IMR-90 (cell line): ENCODE results near the gene KCNN3. TPM values are rescaled to one million over a fixed set of nuclear protein-coding genes. Genes with fewer than 3 reads are reported as not detected.

Source experiments
- ATAC-seq: fragments of 200-7000 bp; cut with Tn5 transposase; 2 replicates; pipeline ENCODE4 v1.9.1; 2020; ENCODE audit warnings: low read depth, mild to moderate bottlenecking, moderate library complexity
- BruUV-seq: library from RNA; stranded (reverse); fragments of 400-500 nt; replicated peaks from 2 replicates; lab custom pipeline; 2021; lab: Mats Ljungman, UMichigan
- CTCF ChIA-PET: fragments of 300-600 bp; formaldehyde crosslinking; extraction: SDS; loops from one replicate; lab custom pipeline; 2021; ENCODE audit warnings: antibody characterized with exemption; lab: Yijun Ruan, JAX
- POLR2A ChIA-PET: fragments of 300-600 bp; sonication (Branson Sonifier 250); formaldehyde crosslinking; loops from one replicate; lab custom pipeline; 2022; ENCODE audit warnings: antibody characterized with exemption; ENCODE audit not compliant: unreplicated experiment; lab: Charles Lee
- DNase-seq: peaks from one replicate; pipeline ENCODE4 v3.0.0; 2013
- H2AFZ ChIP-seq: replicated peaks from 2 replicates; pipeline ENCODE3; 2013; ENCODE audit warnings: low read length, mild to moderate bottlenecking; ENCODE audit not compliant: poor library complexity
- H2AK5ac ChIP-seq: 2 replicates; pipeline ENCODE4 v1.6.1; 2013; ENCODE audit warnings: low read depth, low read length, inconsistent platforms
- H2AK9ac ChIP-seq: replicated peaks from 2 replicates; pipeline ENCODE3; 2013; ENCODE audit warnings: mild to moderate bottlenecking, low read depth, low read length, moderate library complexity; ENCODE audit not compliant: poor library complexity
- H2BK120ac ChIP-seq: 2 replicates; pipeline ENCODE4 v1.6.1; 2013; ENCODE audit warnings: low read depth, low read length, inconsistent platforms
- H2BK15ac ChIP-seq: 3 replicates; pipeline ENCODE4 v1.6.1; 2013; ENCODE audit warnings: low read depth, low read length, inconsistent platforms
- H2BK20ac ChIP-seq: 2 replicates; pipeline ENCODE4 v1.6.1; 2013; ENCODE audit warnings: low read depth, mild to moderate bottlenecking, inconsistent platforms, low read length, moderate library complexity
- H2BK5ac ChIP-seq: 2 replicates; pipeline ENCODE4 v1.6.1; 2013; ENCODE audit warnings: mild to moderate bottlenecking, low read depth, low read length, inconsistent platforms; ENCODE audit not compliant: poor library complexity, severe bottlenecking
- H3K14ac ChIP-seq: replicated peaks from 2 replicates; pipeline ENCODE4 v1.6.1; 2013; ENCODE audit warnings: low read depth, low read length, inconsistent platforms
- H3K18ac ChIP-seq: 2 replicates; pipeline ENCODE4 v1.6.1; 2013; ENCODE audit warnings: low read depth, low read length, control low read depth
- H3K23ac ChIP-seq: 2 replicates; pipeline ENCODE4 v1.6.1; 2013; ENCODE audit warnings: low read depth, low read length, inconsistent platforms
- H3K27ac ChIP-seq: 2 replicates; pipeline ENCODE4 v1.5.1; 2013; ENCODE audit warnings: mild to moderate bottlenecking, control low read depth, low read length; ENCODE audit not compliant: insufficient read depth
- H3K27me3 ChIP-seq: 2 replicates; pipeline ENCODE4 v1.6.1; 2013; ENCODE audit warnings: low read length; ENCODE audit not compliant: control insufficient read depth, insufficient read depth
- H3K36me3 ChIP-seq: 2 replicates; pipeline ENCODE4 v1.6.1; 2013; ENCODE audit warnings: low read length, mixed read lengths; ENCODE audit not compliant: control insufficient read depth, insufficient read depth
- H3K4ac ChIP-seq: 2 replicates; pipeline ENCODE4 v1.6.1; 2013; ENCODE audit warnings: low read depth, low read length, inconsistent platforms
- H3K4me1 ChIP-seq: 2 replicates; pipeline ENCODE4 v1.6.1; 2013; ENCODE audit warnings: low read length, mixed read lengths; ENCODE audit not compliant: control insufficient read depth, insufficient read depth
- H3K4me2 ChIP-seq: 2 replicates; pipeline ENCODE4 v1.6.1; 2013; ENCODE audit warnings: low read depth, mild to moderate bottlenecking, control low read depth, low read length, moderate library complexity
- H3K4me3 ChIP-seq: 2 replicates; pipeline ENCODE4 v1.5.1; 2013; ENCODE audit warnings: low read depth, mild to moderate bottlenecking, control low read depth, low read length, moderate library complexity; ENCODE audit not compliant: insufficient read depth
- H3K56ac ChIP-seq: 2 replicates; pipeline ENCODE4 v1.6.1; 2013; ENCODE audit warnings: low read length, inconsistent platforms; ENCODE audit not compliant: insufficient read depth; ENCODE audit errors: extremely low read depth
- H3K79me1 ChIP-seq, 2 experiments: 2 replicates each; pipeline ENCODE4 v1.6.1; 2013; ENCODE audit warnings: low read length in 2 of 2, inconsistent platforms in 1 of 2, low read depth in 1 of 2
- H3K9ac ChIP-seq: 2 replicates; pipeline ENCODE4 v1.6.1; 2013; ENCODE audit warnings: low read depth, low read length, control low read depth
- H3K9me1 ChIP-seq: 2 replicates; pipeline ENCODE4 v1.6.1; 2013; ENCODE audit warnings: low read length, inconsistent platforms; ENCODE audit not compliant: insufficient read depth
- H3K9me3 ChIP-seq: 2 replicates; pipeline ENCODE4 v1.6.1; 2013; ENCODE audit warnings: low read length; ENCODE audit not compliant: control insufficient read depth, insufficient read depth
- H4K20me1 ChIP-seq: 2 replicates; pipeline ENCODE4 v1.6.1; 2013; ENCODE audit warnings: low read length, inconsistent platforms; ENCODE audit not compliant: insufficient read depth
- H4K5ac ChIP-seq: 2 replicates; pipeline ENCODE4 v1.6.1; 2013; ENCODE audit warnings: mild to moderate bottlenecking, low read depth, low read length, control low read depth
- H4K8ac ChIP-seq, 2 experiments: 2 replicates each; pipeline ENCODE4 v1.6.1; 2013; ENCODE audit warnings: low read depth in 2 of 2, low read length in 2 of 2, control low read depth in 1 of 2, inconsistent platforms in 1 of 2
- H4K91ac ChIP-seq: 2 replicates; pipeline ENCODE4 v1.6.1; 2013; ENCODE audit warnings: low read depth, low read length, inconsistent platforms; ENCODE audit not compliant: insufficient read depth
- BHLHE40 ChIP-seq: fragments of 150-350 bp; IDR thresholded peaks from 2 replicates; pipeline ENCODE4 v1.6.1; 2016; ENCODE audit warnings: mild to moderate bottlenecking, low read depth, low read length
- CEBPB ChIP-seq: IDR thresholded peaks from 2 replicates; pipeline ENCODE4 v1.6.1; 2012; ENCODE audit warnings: low read depth, low read length, improper control_type of control experiment
- CHD1 ChIP-seq: IDR thresholded peaks from 2 replicates; pipeline ENCODE4 v1.6.1; 2012; ENCODE audit warnings: low read depth, low read length, improper control_type of control experiment
- ELK1 ChIP-seq: fragments of 150-350 bp; IDR thresholded peaks from 2 replicates; pipeline ENCODE4 v1.6.1; 2016; ENCODE audit warnings: low read depth, mild to moderate bottlenecking, low read length, moderate library complexity, borderline replicate concordance
- FOS ChIP-seq: fragments of 150-350 bp; IDR thresholded peaks from 2 replicates; pipeline ENCODE4 v1.6.1; 2016; ENCODE audit warnings: low read depth, low read length
- MAFK ChIP-seq: IDR thresholded peaks from 2 replicates; pipeline ENCODE4 v1.6.1; 2012; ENCODE audit warnings: low read depth, low read length, improper control_type of control experiment
- MAZ ChIP-seq: IDR thresholded peaks from 2 replicates; pipeline ENCODE4 v1.6.1; 2012; ENCODE audit warnings: low read depth, mild to moderate bottlenecking, low read length, improper control_type of control experiment, moderate library complexity, borderline replicate concordance
- MXI1 ChIP-seq: IDR thresholded peaks from 2 replicates; pipeline ENCODE4 v1.6.1; 2012; ENCODE audit warnings: low read depth, mild to moderate bottlenecking, low read length, moderate library complexity, borderline replicate concordance
- NFE2L2 ChIP-seq: fragments of 150-350 bp; IDR thresholded peaks from 2 replicates; pipeline ENCODE4 v1.6.1; 2016; ENCODE audit warnings: low read depth, mild to moderate bottlenecking, low read length
- POLR2A ChIP-seq: IDR thresholded peaks from 2 replicates; pipeline ENCODE4 v1.6.1; 2012; ENCODE audit warnings: mild to moderate bottlenecking, low read depth, low read length
- RCOR1 ChIP-seq: IDR thresholded peaks from 2 replicates; pipeline ENCODE4 v1.6.1; 2012; ENCODE audit warnings: mild to moderate bottlenecking, low read length, improper control_type of control experiment; ENCODE audit not compliant: insufficient replicate concordance
- USF2 ChIP-seq: fragments of 150-350 bp; IDR thresholded peaks from 2 replicates; pipeline ENCODE4 v1.6.1; 2017; ENCODE audit warnings: mild to moderate bottlenecking, antibody characterized with exemption, low read length, low read depth
- WGBS, 2 experiments: methylation state at CpG; one replicate each; pipeline versions ENCODE4 v1.1.5 to v1.1.7; 2013; ENCODE audit warnings: missing lambda C conversion rate in 2 of 2; ENCODE audit not compliant: insufficient read length in 1 of 2; ENCODE audit errors: extremely low coverage in 2 of 2; 5-methylcytosine and 5-hydroxymethylcytosine counted together
- dilution Hi-C: fragments of 300-500 bp; cut with HindIII; formaldehyde crosslinking; loops from one replicate; pipeline ENCODE4 v1.14.3; 2018; ENCODE audit warnings: low sequenced_read_pairs; ENCODE audit not compliant: unreplicated experiment
- in situ Hi-C: fragments of 300-500 bp; cut with MboI; formaldehyde crosslinking; loops from 3 replicates; pipeline ENCODE4 v1.14.3; 2019; ENCODE audit warnings: low sequenced_read_pairs, inconsistent platforms, mixed read lengths
- intact Hi-C: fragments of 100-400 bp; cut with micrococcal nuclease; formaldehyde crosslinking; loops from 2 replicates; pipeline ENCODE4 v1.10.0; 2022
- polyA plus RNA-seq, 3 experiments: library from polyadenylated mRNA; depleted of rRNA; stranded (reverse); fragments of >200 nt; gene quantifications; 2 replicates each; pipeline ENCODE4 v1.2.3, GENCODE V29; 2012; ENCODE audit warnings: low replicate concordance in 1 of 3
- total RNA-seq: library from RNA; depleted of rRNA; stranded (reverse); fragments of >200 nt; gene quantifications from 2 replicates; pipeline ENCODE4 v1.2.3, GENCODE V29; 2012
- TF ChIP-seq, protein P1 (sequence below): conservative IDR thresholded peaks from 2 replicates; pipeline ENCODE4 v1.5.1; 2012; ENCODE audit warnings: mild to moderate bottlenecking, low read depth, low read length, improper control_type of control experiment

KCNN3 gene
- total and polyA plus RNA-seq, 2 of the 4 experiments (the other 2 are of a cell fraction) = 0.02 TPM; not detected in 1

GRCh38 chr1:154859786-154860155 lies 10.3 kb downstream of the KCNN3 start (continued):
- TF ChIP-seq MAZ (no peak), CHD1 (no peak), NFE2L2 (no peak)

DNA sequence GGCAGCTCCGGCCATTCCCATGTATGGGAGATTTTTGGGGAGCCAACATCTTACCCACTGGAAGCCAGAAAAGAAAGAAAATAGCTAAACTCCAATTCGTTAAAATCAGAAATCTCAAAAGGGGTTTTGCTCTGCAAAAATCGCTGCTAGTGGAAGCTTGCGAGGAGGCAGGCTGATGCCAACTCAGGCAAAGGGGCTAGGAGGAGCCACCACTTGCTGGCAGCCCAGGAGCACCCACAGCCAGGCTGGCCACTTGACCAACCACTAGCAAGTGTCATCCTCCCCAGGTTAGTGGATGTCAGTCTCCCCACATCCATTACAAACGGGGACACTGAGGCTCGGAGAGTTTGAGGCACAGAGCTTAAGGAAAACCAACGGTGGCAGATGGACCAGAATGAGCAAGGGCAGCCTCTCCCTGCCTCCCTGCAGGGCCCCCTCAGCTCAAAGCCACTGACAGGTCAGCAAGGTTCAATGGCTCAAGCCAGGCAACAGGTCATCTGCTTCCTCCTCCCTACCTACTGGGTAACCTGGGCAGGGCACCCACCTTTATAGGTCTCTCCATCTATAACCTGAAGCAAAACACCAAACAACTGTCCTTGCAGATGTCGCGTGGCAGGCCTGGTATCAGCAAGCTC lies 10.8 kb downstream of the KCNN3 start:
- dilution Hi-C loops = no loop called here
- Histone ChIP-seq H3K79me1 (no peaks in the 10 kb centered on the region), H3K36me3 (no peaks in the 10 kb centered on the region), H3K56ac (no peak overlapping the region), H3K23ac (no peak overlapping the region), H2AK9ac (peak overlapping the region; percentile 2), H3K9me3 (no peaks in the 10 kb centered on the region), H3K27me3 (peaks cover 25% of the 10 kb centered on the region), H2AK5ac (no peak overlapping the region), H2BK15ac (no peak overlapping the region), H3K27ac (no peak overlapping the region), H3K4me1 (peaks cover 15% of the 10 kb centered on the region), H4K5ac (no peak overlapping the region), H2BK5ac (no peak overlapping the region), H2BK120ac (no peak overlapping the region), H3K4me2 (no peak overlapping the region), H3K9me1 (peaks cover 8% of the 10 kb centered on the region; the same call in 1 of the 2 replicates), H3K14ac (no peak overlapping the region), H2AFZ (no peak overlapping the region), H3K4ac (no peak overlapping the region), H4K8ac (no peak overlapping the region), H3K4me3 (no peak overlapping the region), H3K9ac (no peak overlapping the region), H4K20me1 (peaks cover 3% of the 10 kb centered on the region; the same call in 1 of the 2 replicates), H2BK20ac (no peak overlapping the region), H4K91ac (no peak overlapping the region), H3K18ac (no peak overlapping the region)
- POLR2A ChIA-PET = interaction anchor here (0.6 kb wide), 1 partner anchor 137 kb away, joined by 8 read pairs; no protein-coding TSS in a partner anchor
- WGBS, 2 experiments = 93% methylated on average over 3 of the region's 9 CpGs; no CpG with 5 or more reads in 1 of the 2 experiments
- in situ Hi-C loops = no loop called here
- BruUV-seq = no TSS peak
- intact Hi-C loops = no loop called here
- ATAC-seq = no peak
- DNase-seq = no peak
- CTCF ChIA-PET = no interaction called here
- no peak for TF ChIP-seq FOS
- TF ChIP-seq CHD1 = no peak
- no peak for TF ChIP-seq MAZ
- TF ChIP-seq RCOR1 = no peak
- TF ChIP-seq USF2 = no peak
- no peak for TF ChIP-seq NFE2L2
- no peak for TF ChIP-seq CEBPB
- no peak for TF ChIP-seq POLR2A
- TF ChIP-seq BHLHE40 = no peak
- TF ChIP-seq MXI1 = no peak
- TF ChIP-seq ELK1 = no peak
- TF ChIP-seq MAFK = no peak
- TF ChIP-seq, protein P1, sequence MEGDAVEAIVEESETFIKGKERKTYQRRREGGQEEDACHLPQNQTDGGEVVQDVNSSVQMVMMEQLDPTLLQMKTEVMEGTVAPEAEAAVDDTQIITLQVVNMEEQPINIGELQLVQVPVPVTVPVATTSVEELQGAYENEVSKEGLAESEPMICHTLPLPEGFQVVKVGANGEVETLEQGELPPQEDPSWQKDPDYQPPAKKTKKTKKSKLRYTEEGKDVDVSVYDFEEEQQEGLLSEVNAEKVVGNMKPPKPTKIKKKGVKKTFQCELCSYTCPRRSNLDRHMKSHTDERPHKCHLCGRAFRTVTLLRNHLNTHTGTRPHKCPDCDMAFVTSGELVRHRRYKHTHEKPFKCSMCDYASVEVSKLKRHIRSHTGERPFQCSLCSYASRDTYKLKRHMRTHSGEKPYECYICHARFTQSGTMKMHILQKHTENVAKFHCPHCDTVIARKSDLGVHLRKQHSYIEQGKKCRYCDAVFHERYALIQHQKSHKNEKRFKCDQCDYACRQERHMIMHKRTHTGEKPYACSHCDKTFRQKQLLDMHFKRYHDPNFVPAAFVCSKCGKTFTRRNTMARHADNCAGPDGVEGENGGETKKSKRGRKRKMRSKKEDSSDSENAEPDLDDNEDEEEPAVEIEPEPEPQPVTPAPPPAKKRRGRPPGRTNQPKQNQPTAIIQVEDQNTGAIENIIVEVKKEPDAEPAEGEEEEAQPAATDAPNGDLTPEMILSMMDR = no peak
